ENCODE data around the gene CNTNAP5. TPM values are rescaled to one million over a fixed set of nuclear protein-coding genes. Genes with fewer than 3 reads are reported as not detected.

The CNTNAP5 gene
- total RNA-seq, 2 donors from 2014 or later: not detected

GRCh38 chr2:124316881-124317605 is 292.0 kb downstream of the CNTNAP5 start:
- H3K9me3 Mint-ChIP-seq: peaks cover 18% of the 10 kb centered on the region
- H3K4me3 Mint-ChIP-seq: no peak overlapping the region
- no peaks in the 10 kb centered on the region for H3K27me3 Mint-ChIP-seq
- ATAC-seq (no peak), DNase-seq (ENCODE audit: low spot score) (no peak)
- H3K36me3 Mint-ChIP-seq: no peaks in the 10 kb centered on the region
- no peak overlapping the region for H3K27ac Mint-ChIP-seq
- no peaks in the 10 kb centered on the region for H3K4me1 Mint-ChIP-seq (ENCODE audit: low read depth in 2 of 2)

DNA sequence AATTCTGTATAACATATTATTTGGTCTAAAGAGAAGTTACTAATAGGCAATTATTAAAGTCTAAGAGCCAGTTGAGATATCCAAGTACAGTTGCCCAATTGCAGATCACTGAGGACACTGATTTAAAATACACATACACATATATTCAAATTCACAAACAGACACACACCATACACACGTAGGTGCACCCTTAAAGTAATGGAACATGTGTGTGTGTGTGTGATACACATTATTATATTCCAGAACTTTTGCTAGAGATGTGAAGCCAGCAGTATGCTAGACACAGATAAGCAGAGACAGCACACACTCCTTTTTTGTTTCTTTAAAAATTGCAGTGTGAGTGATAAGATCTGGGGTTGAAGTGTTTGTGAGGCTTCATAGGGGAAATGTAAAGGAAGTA is 292.5 kb downstream of the CNTNAP5 start:
- no peaks in the 10 kb centered on the region for H3K27me3 Mint-ChIP-seq
- no peak for ATAC-seq

GRCh38 chr2:124318913-124319312 is 293.8 kb downstream of the CNTNAP5 start:
- H3K27ac Mint-ChIP-seq: no peak overlapping the region
- no peaks in the 10 kb centered on the region for H3K4me1 Mint-ChIP-seq (ENCODE audit: low read depth in 2 of 2)
- no peaks in the 10 kb centered on the region for H3K27me3 Mint-ChIP-seq
- H3K36me3 Mint-ChIP-seq: no peaks in the 10 kb centered on the region
- no peak for DNase-seq (ENCODE audit: low spot score)
- no peak overlapping the region for H3K4me3 Mint-ChIP-seq
- ATAC-seq: no peak
- peaks cover 21% of the 10 kb centered on the region for H3K9me3 Mint-ChIP-seq

More for the DNA sequence above, 292.5 kb downstream of the CNTNAP5 start:
- peaks cover 18% of the 10 kb centered on the region for H3K9me3 Mint-ChIP-seq
- no peaks in the 10 kb centered on the region for H3K4me1 Mint-ChIP-seq (ENCODE audit: low read depth in 2 of 2)
- no peak overlapping the region for H3K4me3 Mint-ChIP-seq
- H3K27ac Mint-ChIP-seq: no peak overlapping the region
- DNase-seq (ENCODE audit: low spot score): no peak
- no peaks in the 10 kb centered on the region for H3K36me3 Mint-ChIP-seq

DNA sequence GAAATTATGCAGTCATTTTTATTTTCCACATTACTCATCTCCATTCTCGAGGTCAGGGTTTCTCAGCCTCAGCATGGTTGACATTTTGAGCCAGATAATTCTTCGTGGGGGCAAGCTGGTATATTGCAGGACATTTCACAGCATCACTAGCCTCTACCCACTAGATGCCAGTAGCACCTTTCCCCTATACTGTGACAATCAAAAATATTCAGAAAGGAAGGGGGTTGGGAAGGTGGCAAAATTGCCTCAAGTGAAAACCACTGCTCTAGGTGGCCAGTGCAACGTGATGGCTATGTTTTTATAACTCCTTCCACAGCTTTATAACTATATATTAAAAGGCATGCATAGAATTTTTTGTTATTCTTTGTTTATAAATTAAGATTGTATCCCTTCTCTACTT is 294.5 kb downstream of the CNTNAP5 start:
- Mint-ChIP-seq H3K27ac (no peak overlapping the region), H3K4me1 (ENCODE audit: low read depth in 2 of 2) (no peaks in the 10 kb centered on the region), H3K27me3 (no peaks in the 10 kb centered on the region), H3K36me3 (no peaks in the 10 kb centered on the region), H3K4me3 (no peak overlapping the region), H3K9me3 (peaks cover 27% of the 10 kb centered on the region)
- no peak for DNase-seq (ENCODE audit: low spot score)
- ATAC-seq: no peak

DNA sequence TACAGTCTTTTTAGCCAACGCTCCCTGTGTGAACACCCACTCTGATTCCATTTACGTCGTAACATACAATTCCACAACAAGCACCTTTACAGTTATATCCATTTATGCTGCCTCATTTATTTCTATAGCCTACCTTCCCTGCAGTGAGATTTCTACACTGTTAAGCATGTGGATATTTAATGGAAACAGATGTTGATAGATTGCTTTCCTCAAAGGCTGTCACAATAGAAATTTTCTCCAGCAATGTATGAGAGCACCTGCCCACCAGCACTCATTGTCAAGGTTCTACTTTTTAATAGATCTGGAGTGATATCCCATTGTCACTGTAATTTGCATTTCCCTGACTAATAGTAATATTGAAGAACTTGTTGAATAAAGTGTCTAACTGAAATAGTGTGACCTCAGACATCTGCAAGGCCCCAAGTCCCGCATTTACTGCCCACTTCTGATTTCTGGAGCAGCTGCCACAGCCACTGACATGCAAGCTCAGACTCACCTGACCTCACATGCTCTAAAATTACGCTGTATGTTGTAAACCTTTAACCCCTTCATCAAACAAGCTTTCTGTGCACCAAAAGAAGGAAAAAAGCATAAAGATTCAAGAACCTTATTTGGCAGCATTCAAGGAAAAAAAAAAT is 295.1 kb downstream of the CNTNAP5 start:
- Mint-ChIP-seq H3K4me1 (ENCODE audit: low read depth in 2 of 2) (no peaks in the 10 kb centered on the region), H3K4me3 (no peak overlapping the region), H3K27me3 (no peaks in the 10 kb centered on the region), H3K27ac (no peak overlapping the region), H3K9me3 (peaks cover 27% of the 10 kb centered on the region), H3K36me3 (no peaks in the 10 kb centered on the region)
- no peak for ATAC-seq
- DNase-seq (ENCODE audit: low spot score): no peak

DNA sequence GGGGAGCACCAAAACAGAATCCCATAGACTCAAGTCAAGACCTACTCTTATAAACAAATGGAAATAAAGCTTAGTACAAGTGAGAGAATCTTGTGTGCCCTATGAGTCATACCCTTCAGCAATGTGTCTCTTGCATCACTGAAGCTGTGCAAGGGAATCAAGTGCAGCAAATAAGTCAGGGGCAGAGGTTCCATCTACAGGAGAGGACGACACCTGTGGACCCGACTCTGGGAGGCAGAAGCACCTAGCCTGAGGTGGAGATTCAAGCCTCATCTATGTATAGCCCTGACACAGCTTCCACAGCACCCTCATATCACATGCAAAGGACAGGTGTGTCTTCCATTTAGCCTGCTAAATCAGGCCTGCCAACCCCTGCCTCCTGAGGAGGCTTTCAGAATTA is 298.2 kb downstream of the CNTNAP5 start:
- no peaks in the 10 kb centered on the region for H3K36me3 Mint-ChIP-seq

GRCh38 chr2:124325667-124326440 is 300.8 kb downstream of the CNTNAP5 start:
- Mint-ChIP-seq H3K9me3 (peaks cover 14% of the 10 kb centered on the region), H3K4me1 (ENCODE audit: low read depth in 2 of 2) (no peaks in the 10 kb centered on the region), H3K36me3 (no peaks in the 10 kb centered on the region), H3K4me3 (no peak overlapping the region), H3K27me3 (no peaks in the 10 kb centered on the region), H3K27ac (no peak overlapping the region)
- no peak for ATAC-seq
- DNase-seq (ENCODE audit: low spot score): no peak

More for the DNA sequence above, 298.2 kb downstream of the CNTNAP5 start:
- H3K4me1 Mint-ChIP-seq (ENCODE audit: low read depth in 2 of 2): no peaks in the 10 kb centered on the region
- no peaks in the 10 kb centered on the region for H3K27me3 Mint-ChIP-seq
- no peak for DNase-seq (ENCODE audit: low spot score)
- no peak for ATAC-seq
- peaks cover 25% of the 10 kb centered on the region for H3K9me3 Mint-ChIP-seq
- no peak overlapping the region for H3K4me3 Mint-ChIP-seq
- no peak overlapping the region for H3K27ac Mint-ChIP-seq

GRCh38 chr2:124327303-124327702 is 302.2 kb downstream of the CNTNAP5 start:
- Mint-ChIP-seq H3K36me3 (no peaks in the 10 kb centered on the region), H3K4me1 (ENCODE audit: low read depth in 2 of 2) (no peaks in the 10 kb centered on the region), H3K27me3 (no peaks in the 10 kb centered on the region), H3K9me3 (peaks cover 13% of the 10 kb centered on the region), H3K4me3 (no peak overlapping the region), H3K27ac (no peak overlapping the region)
- ATAC-seq: no peak
- no peak for DNase-seq (ENCODE audit: low spot score)

- peaks cover 17% of the 10 kb centered on the region for H3K9me3 Mint-ChIP-seq
- H3K4me1 Mint-ChIP-seq (ENCODE audit: low read depth in 2 of 2): no peaks in the 10 kb centered on the region
- no peaks in the 10 kb centered on the region for H3K27me3 Mint-ChIP-seq
- H3K36me3 Mint-ChIP-seq: no peaks in the 10 kb centered on the region
- ATAC-seq (no peak), DNase-seq (ENCODE audit: low spot score) (no peak)
- H3K4me3 Mint-ChIP-seq: no peak overlapping the region
- no peak overlapping the region for H3K27ac Mint-ChIP-seq
Measured at GRCh38 chr2:124328397-124328796, 303.3 kb downstream of the CNTNAP5 start.

DNA sequence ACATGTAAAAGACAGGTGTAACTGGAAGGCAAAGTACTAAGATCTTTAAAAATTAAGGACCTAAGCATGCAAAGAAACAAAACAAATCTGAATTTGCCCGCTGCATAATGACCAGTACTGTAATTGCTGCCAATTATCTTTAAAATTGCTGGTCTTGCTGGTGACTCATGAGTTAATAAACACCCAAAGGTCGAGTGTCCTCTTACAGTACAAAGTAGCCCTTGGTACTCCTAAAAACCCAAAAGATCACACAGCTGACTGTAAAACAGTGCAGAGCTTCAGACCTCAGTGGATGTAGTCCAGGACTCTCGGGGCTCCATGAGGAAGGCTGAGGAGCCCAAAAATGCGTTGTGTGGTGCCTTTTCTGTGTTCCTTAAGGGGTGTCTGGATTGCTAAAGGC is 308.7 kb downstream of the CNTNAP5 start:
- no peak for ATAC-seq
- H3K9me3 Mint-ChIP-seq: peaks cover 13% of the 10 kb centered on the region
- DNase-seq (ENCODE audit: low spot score): no peak
- no peak overlapping the region for H3K4me3 Mint-ChIP-seq
- H3K36me3 Mint-ChIP-seq: no peaks in the 10 kb centered on the region
- H3K4me1 Mint-ChIP-seq (ENCODE audit: low read depth in 2 of 2): no peaks in the 10 kb centered on the region
- H3K27ac Mint-ChIP-seq: no peak overlapping the region
- H3K27me3 Mint-ChIP-seq: no peaks in the 10 kb centered on the region

- Mint-ChIP-seq H3K27ac (no peak overlapping the region), H3K9me3 (peaks cover 16% of the 10 kb centered on the region), H3K4me3 (no peak overlapping the region), H3K36me3 (no peaks in the 10 kb centered on the region), H3K27me3 (no peaks in the 10 kb centered on the region), H3K4me1 (ENCODE audit: low read depth in 2 of 2) (no peaks in the 10 kb centered on the region)
- DNase-seq (ENCODE audit: low spot score): no peak
- no peak for ATAC-seq
Measured at GRCh38 chr2:124335058-124335457, 310.0 kb downstream of the CNTNAP5 start.

- H3K4me3 Mint-ChIP-seq: no peak overlapping the region
- no peaks in the 10 kb centered on the region for H3K27me3 Mint-ChIP-seq
- ATAC-seq: no peak
- H3K4me1 Mint-ChIP-seq (ENCODE audit: low read depth in 2 of 2): no peaks in the 10 kb centered on the region
- peaks cover 12% of the 10 kb centered on the region for H3K9me3 Mint-ChIP-seq
- no peak overlapping the region for H3K27ac Mint-ChIP-seq
- no peaks in the 10 kb centered on the region for H3K36me3 Mint-ChIP-seq
- DNase-seq (ENCODE audit: low spot score): no peak
Measured at GRCh38 chr2:124339709-124340108, 314.6 kb downstream of the CNTNAP5 start.

DNA sequence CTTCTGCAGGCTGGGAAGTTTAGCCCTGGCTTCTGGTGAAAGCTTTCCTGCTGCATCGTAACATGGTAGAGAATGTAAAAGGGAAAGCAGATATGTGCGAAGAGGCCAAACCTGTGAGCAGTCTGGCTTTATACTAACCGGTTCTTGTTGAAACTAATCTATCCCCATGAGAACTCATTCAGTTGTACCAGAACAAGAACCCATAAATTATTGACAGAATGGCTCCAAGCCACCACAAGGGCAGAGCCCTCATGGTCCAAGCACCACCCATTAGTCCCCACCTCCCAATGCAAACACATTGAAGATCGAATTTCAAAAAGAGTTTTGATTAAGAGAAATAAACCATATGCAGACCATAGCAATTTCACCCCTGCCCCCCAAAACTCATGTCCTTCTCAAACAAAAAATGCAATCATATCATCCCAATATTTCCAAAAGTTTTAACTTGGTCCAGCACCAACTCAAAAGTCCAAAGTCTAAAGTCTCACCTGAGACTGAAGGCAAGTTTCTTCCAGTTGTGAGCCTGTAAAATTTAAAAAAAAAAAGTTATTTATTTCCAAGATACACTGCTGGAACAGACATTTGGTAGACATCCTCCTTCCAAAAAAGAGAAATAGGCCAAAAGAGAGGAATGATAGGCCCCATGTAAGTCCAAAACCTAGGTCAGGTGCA is 318.9 kb downstream of the CNTNAP5 start:
- Mint-ChIP-seq H3K27ac (no peak overlapping the region), H3K9me3 (peaks cover 6% of the 10 kb centered on the region), H3K4me3 (no peak overlapping the region), H3K27me3 (no peaks in the 10 kb centered on the region), H3K4me1 (ENCODE audit: low read depth in 2 of 2) (no peaks in the 10 kb centered on the region), H3K36me3 (no peaks in the 10 kb centered on the region)
- ATAC-seq: no peak
- DNase-seq (ENCODE audit: low spot score): no peak

DNA sequence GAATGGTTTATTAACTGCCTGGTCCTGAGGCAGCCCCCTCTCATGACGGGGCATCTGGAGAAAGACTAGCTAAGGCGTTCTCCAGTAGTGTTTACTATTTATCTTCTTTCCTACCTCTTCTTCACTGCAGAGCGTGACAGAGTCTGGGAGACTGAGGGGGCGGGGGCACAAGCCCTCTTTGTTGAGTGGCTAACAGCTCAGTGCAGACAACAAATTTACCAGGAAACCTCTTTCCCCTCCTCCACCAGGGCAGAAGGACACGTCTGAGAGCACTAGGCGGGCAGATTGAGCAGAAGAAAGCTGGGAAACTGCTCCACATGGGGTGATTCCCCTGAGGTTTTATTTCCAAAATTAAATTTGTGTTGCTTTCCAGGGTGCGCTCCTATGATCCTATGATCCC is 322.1 kb downstream of the CNTNAP5 start:
- no peak for DNase-seq (ENCODE audit: low spot score)
- Mint-ChIP-seq H3K36me3 (peaks cover 4% of the 10 kb centered on the region), H3K4me3 (no peak overlapping the region), H3K4me1 (ENCODE audit: low read depth in 2 of 2) (no peaks in the 10 kb centered on the region), H3K27ac (no peak overlapping the region), H3K27me3 (no peaks in the 10 kb centered on the region), H3K9me3 (peaks cover 6% of the 10 kb centered on the region)
- no peak for ATAC-seq
